Measurements from ENCODE around the gene GPD2.

DNA sequence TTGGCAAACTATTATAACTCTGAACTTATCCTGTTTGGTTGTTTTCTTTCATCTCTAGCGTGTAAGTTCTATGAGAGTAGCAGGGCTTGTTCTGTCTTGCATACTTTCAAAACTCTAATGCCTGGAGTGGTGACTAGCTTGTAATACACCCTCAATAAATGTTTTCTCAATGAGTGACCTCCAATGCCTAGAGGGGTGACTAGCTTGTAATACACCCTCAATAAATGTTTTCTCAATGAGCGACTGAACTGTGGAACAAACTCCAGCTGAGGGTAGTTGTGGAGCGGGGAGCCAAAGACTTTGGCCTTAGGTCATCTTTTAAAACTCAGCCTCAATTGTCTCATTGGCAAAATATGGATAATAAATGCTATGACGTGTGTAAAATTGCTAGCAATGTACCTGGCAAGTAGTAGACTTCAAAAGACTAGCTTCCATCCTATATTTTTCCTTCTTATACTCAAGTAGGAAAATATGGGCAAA, 1.8 kb downstream of the GPD2 start:
- TF ChIP-seq, protein P1, sequence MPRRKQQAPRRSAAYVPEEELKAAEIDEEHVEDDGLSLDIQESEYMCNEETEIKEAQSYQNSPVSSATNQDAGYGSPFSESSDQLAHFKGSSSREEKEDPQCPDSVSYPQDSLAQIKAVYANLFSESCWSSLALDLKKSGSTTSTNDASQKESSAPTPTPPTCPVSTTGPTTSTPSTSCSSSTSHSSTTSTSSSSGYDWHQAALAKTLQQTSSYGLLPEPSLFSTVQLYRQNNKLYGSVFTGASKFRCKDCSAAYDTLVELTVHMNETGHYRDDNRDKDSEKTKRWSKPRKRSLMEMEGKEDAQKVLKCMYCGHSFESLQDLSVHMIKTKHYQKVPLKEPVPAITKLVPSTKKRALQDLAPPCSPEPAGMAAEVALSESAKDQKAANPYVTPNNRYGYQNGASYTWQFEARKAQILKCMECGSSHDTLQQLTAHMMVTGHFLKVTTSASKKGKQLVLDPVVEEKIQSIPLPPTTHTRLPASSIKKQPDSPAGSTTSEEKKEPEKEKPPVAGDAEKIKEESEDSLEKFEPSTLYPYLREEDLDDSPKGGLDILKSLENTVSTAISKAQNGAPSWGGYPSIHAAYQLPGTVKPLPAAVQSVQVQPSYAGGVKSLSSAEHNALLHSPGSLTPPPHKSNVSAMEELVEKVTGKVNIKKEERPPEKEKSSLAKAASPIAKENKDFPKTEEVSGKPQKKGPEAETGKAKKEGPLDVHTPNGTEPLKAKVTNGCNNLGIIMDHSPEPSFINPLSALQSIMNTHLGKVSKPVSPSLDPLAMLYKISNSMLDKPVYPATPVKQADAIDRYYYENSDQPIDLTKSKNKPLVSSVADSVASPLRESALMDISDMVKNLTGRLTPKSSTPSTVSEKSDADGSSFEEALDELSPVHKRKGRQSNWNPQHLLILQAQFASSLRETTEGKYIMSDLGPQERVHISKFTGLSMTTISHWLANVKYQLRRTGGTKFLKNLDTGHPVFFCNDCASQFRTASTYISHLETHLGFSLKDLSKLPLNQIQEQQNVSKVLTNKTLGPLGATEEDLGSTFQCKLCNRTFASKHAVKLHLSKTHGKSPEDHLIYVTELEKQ (tag by site-specific recombination; IDR thresholded peaks at IDR 0.05; ENCODE audit: borderline replicate concordance), result no peak
- TF ChIP-seq ZNF792 (tag by site-specific recombination; IDR thresholded peaks at IDR 0.05) (no peak), YY1 (tag by site-specific recombination; IDR thresholded peaks at IDR 0.05) (no peak)
- TF ChIP-seq, protein P2, sequence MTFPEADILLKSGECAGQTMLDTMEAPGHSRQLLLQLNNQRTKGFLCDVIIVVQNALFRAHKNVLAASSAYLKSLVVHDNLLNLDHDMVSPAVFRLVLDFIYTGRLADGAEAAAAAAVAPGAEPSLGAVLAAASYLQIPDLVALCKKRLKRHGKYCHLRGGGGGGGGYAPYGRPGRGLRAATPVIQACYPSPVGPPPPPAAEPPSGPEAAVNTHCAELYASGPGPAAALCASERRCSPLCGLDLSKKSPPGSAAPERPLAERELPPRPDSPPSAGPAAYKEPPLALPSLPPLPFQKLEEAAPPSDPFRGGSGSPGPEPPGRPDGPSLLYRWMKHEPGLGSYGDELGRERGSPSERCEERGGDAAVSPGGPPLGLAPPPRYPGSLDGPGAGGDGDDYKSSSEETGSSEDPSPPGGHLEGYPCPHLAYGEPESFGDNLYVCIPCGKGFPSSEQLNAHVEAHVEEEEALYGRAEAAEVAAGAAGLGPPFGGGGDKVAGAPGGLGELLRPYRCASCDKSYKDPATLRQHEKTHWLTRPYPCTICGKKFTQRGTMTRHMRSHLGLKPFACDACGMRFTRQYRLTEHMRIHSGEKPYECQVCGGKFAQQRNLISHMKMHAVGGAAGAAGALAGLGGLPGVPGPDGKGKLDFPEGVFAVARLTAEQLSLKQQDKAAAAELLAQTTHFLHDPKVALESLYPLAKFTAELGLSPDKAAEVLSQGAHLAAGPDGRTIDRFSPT (tag by site-specific recombination; IDR thresholded peaks at IDR 0.05), result no peak
